ENCODE data around the gene OR2A5.

DNA sequence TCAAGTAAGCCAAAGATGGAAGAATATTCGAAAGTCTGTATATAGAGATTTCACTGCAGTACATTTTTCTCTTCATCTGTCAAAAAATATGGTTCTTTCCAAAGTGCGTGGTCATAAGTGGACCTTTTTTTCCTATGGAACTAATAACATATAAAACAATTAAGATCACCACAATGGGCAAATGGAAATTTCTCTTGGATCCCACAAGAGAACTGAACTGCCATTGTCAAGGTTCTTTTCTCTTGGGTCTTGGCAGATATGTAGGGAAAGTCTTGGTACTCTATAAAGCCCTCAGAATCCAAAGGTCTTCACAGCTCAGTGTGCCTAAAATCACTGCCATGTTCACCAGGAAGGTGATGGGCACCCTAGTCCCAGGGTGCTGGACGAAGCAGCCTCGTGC is 48.7 kb upstream of the OR2A5 start, which contains the start of gene OR6B1:
- TF ChIP-seq CEBPB (IDR thresholded peaks at IDR 0.05) (no peak), ZBTB7A (IDR thresholded peaks at IDR 0.05; ENCODE audit: low read depth) (no peak), EP300 (IDR thresholded peaks at IDR 0.05; ENCODE audit: borderline replicate concordance) (no peak), TCF12 (IDR thresholded peaks at IDR 0.05; ENCODE audit: low read depth) (no peak), RAD21 (IDR thresholded peaks at IDR 0.05; ENCODE audit: low read depth) (no peak), EGR1 (IDR thresholded peaks at IDR 0.05) (no peak), YY1 (IDR thresholded peaks at IDR 0.05; ENCODE audit: low read depth) (no peak), TEAD4 (IDR thresholded peaks at IDR 0.05) (no peak), NFIC (IDR thresholded peaks at IDR 0.05) (no peak), CREB1 (IDR thresholded peaks at IDR 0.05; ENCODE audit: low read depth) (no peak), TAF1 (IDR thresholded peaks at IDR 0.05; ENCODE audit: low read depth) (no peak)
- TF ChIP-seq, protein P1, sequence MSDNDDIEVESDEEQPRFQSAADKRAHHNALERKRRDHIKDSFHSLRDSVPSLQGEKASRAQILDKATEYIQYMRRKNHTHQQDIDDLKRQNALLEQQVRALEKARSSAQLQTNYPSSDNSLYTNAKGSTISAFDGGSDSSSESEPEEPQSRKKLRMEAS (IDR thresholded peaks at IDR 0.05) = no peak

Measured in Ishikawa (cell line).